HepG2 (cell line): ENCODE data around the gene TMEM256. TPM values are rescaled to one million over a fixed set of nuclear protein-coding genes. Genes with fewer than 3 reads are reported as not detected.

Experiments
- ATAC-seq: fragments of 200-7000 bp; cut with Tn5 transposase; 3 replicates; pipeline ENCODE4 v1.9.1; 2020; ENCODE audit warnings: mild to moderate bottlenecking, moderate library complexity
- BruUV-seq: library from RNA; stranded (reverse); fragments of 400-500 nt; replicated peaks from 2 replicates; lab custom pipeline; 2021; lab: Mats Ljungman, UMichigan
- CTCF ChIA-PET: fragments of 300-600 bp; formaldehyde crosslinking; extraction: SDS; loops from one replicate; lab custom pipeline; 2021; ENCODE audit warnings: low total read pairs, inconsistent platforms, low intra/inter-chr PET ratio; lab: Yijun Ruan, JAX
- POLR2A ChIA-PET: fragments of 350-600 bp; sonication (Branson Sonifier 250); formaldehyde crosslinking; loops from one replicate; lab custom pipeline; 2020; ENCODE audit warnings: antibody characterized with exemption, inconsistent platforms; lab: Yijun Ruan, JAX
- DNase-seq: peaks from one replicate; pipeline ENCODE4 v3.0.0-alpha.2; 2015; ENCODE audit warnings: low spot score
- FAIRE-seq: peaks from 3 replicates; lab custom pipeline; 2011; peaks lifted over from hg19 to GRCh38; lab: Jason Lieb, UNC
- H2AFZ ChIP-seq: one replicate; pipeline ENCODE4 v1.6.1; 2011; ENCODE audit warnings: low read length, inconsistent platforms
- H3K27ac ChIP-seq: fragments of 300-600 bp; 3 replicates; pipeline ENCODE4 v1.8.0; 2011; ENCODE audit warnings: mixed run types, mild to moderate bottlenecking, mixed read lengths, low read length, inconsistent platforms; ENCODE audit not compliant: insufficient read depth; ENCODE audit errors: extremely low read length
- H3K27me3 ChIP-seq, 2 experiments: fragments of 200-600 bp in 1 of 2; 2 replicates in 1 of 2; 3 replicates in 1 of 2; pipeline versions ENCODE4 v1.6.0 to v1.8.0; 2011; ENCODE audit warnings: low read length in 2 of 2, mild to moderate bottlenecking in 2 of 2, moderate library complexity in 2 of 2, inconsistent platforms in 1 of 2; ENCODE audit not compliant: insufficient read depth in 2 of 2, control insufficient read depth in 1 of 2
- H3K36me3 ChIP-seq, 2 experiments: fragments of 200-600 bp in 1 of 2; replicated peaks in 1 of 2; 2 replicates in 1 of 2; 3 replicates in 1 of 2; pipeline versions ENCODE4 v1.5.1 to v1.8.0; 2011; ENCODE audit warnings: low read length in 2 of 2, inconsistent platforms in 1 of 2; ENCODE audit not compliant: insufficient read depth in 2 of 2, control insufficient read depth in 1 of 2
- H3K4me1 ChIP-seq: 2 replicates; pipeline ENCODE4 v1.5.1; 2012; ENCODE audit warnings: low read length, inconsistent platforms; ENCODE audit not compliant: insufficient read depth
- H3K4me2 ChIP-seq: 2 replicates; pipeline ENCODE4 v1.6.0; 2011; ENCODE audit warnings: low read depth, low read length, inconsistent platforms
- H3K4me3 ChIP-seq, 3 experiments: fragments of 200-600 bp in 1 of 3; sonication (generic), shearing (Covaris generic) in 1 of 3; replicated peaks in 1 of 3; 2 replicates each; pipeline ENCODE4 v1.5.1; 2011 to 2016; ENCODE audit warnings: low read length in 3 of 3, inconsistent platforms in 2 of 3, low read depth in 2 of 3, mild to moderate bottlenecking in 2 of 3, control low read depth in 1 of 3, mixed read lengths in 1 of 3; ENCODE audit not compliant: insufficient read depth in 1 of 3
- H3K79me2 ChIP-seq: one replicate; pipeline ENCODE4 v1.6.1; 2011; ENCODE audit warnings: low read length, inconsistent platforms; ENCODE audit not compliant: insufficient read depth
- H3K9ac ChIP-seq: 2 replicates; pipeline ENCODE4 v1.6.0; 2011; ENCODE audit warnings: mild to moderate bottlenecking, low read depth, low read length, inconsistent platforms; ENCODE audit not compliant: insufficient read depth
- H3K9me3 ChIP-seq: 2 replicates; pipeline ENCODE4 v1.5.1; 2012; ENCODE audit warnings: mild to moderate bottlenecking, low read length
- H4K20me1 ChIP-seq: 2 replicates; pipeline ENCODE4 v1.6.0; 2011; ENCODE audit warnings: inconsistent platforms, mild to moderate bottlenecking, low read length, moderate library complexity; ENCODE audit not compliant: insufficient read depth
- KDM5A ChIP-seq: fragments of 200-600 bp; sonication (generic); IDR thresholded peaks from 2 replicates; pipeline ENCODE4 v1.7.0; 2018; ENCODE audit warnings: antibody characterized with exemption, mild to moderate bottlenecking, low read length, borderline replicate concordance
- POLR2AphosphoS2 ChIP-seq: IDR thresholded peaks from 2 replicates; pipeline ENCODE4 v1.6.1; 2011; ENCODE audit warnings: low read depth, low read length, improper control_type of control experiment
- SRSF4 ChIP-seq: fragments of 200-400 bp; formaldehyde crosslinking; IDR thresholded peaks from one replicate; pipeline ENCODE4 v1.6.1; 2018; ENCODE audit warnings: mild to moderate bottlenecking, low read depth, low read length, moderate library complexity; ENCODE audit not compliant: poor library complexity, severe bottlenecking
- ZBTB8A ChIP-seq: sonication (generic); formaldehyde crosslinking; IDR thresholded peaks from 2 replicates; pipeline ENCODE4 v1.4.0; 2020; ENCODE audit warnings: mild to moderate bottlenecking, low read depth, missing genetic modification reagents, borderline replicate concordance
- ZNF136 ChIP-seq: sonication (generic); formaldehyde crosslinking; IDR thresholded peaks from 2 replicates; pipeline ENCODE4 v1.8.1; 2022; ENCODE audit warnings: low read depth, mild to moderate bottlenecking, moderate library complexity, missing genetic modification reagents
- ZNF337 ChIP-seq: sonication (generic); formaldehyde crosslinking; IDR thresholded peaks from 2 replicates; pipeline ENCODE4 v1.5.1; 2020; ENCODE audit warnings: missing genetic modification reagents, low read depth, mild to moderate bottlenecking, borderline replicate concordance
- ZNF547 ChIP-seq: sonication (generic); formaldehyde crosslinking; IDR thresholded peaks from 2 replicates; pipeline ENCODE4 v1.5.1; 2020; ENCODE audit warnings: mild to moderate bottlenecking, missing genetic modification reagents
- ZNF619 ChIP-seq: sonication (generic); formaldehyde crosslinking; IDR thresholded peaks from 2 replicates; pipeline ENCODE4 v1.4.0; 2020; ENCODE audit warnings: mild to moderate bottlenecking, missing genetic modification reagents
- WGBS: methylation state at CpG from one replicate; pipeline ENCODE4 v1.1.6; 2017; ENCODE audit warnings: low lambda C conversion rate; 5-methylcytosine and 5-hydroxymethylcytosine counted together
- in situ Hi-C: cut with HindIII; loops from 2 replicates; pipeline ENCODE4 v1.10.0; 2017; ENCODE audit warnings: low pct_unique_long_range_greater_than_20kb; ENCODE audit not compliant: extremely low pct_ligation_motif_present
- intact Hi-C: fragments of 100-400 bp; cut with micrococcal nuclease; formaldehyde crosslinking; loops from one replicate; pipeline ENCODE4 v1.10.0; 2022; ENCODE audit not compliant: unreplicated experiment
- polyA plus RNA-seq, 8 experiments: library from polyadenylated mRNA; depleted of rRNA in 3 of 8; stranded (reverse) in 7 of 8; unstranded in 1 of 8; fragments of >200 nt; fragmentation: Illumina TruSeq in 4 of 8; extraction: Trizol in 4 of 8; gene quantifications; 2 replicates each; pipeline versions ENCODE4 v1.2.1 to v1.2.3, GENCODE V29; 2011 to 2016; ENCODE audit warnings: low read depth in 4 of 8, missing spikeins in 1 of 8, mixed read lengths in 1 of 8; ENCODE audit not compliant: insufficient read depth in 1 of 8
- total RNA-seq, 5 experiments: library from RNA; depleted of rRNA; stranded (reverse); fragments of >200 nt; fragmentation: Illumina TruSeq; extraction: Trizol; gene quantifications; 2 replicates each; pipeline ENCODE4 v1.2.3, GENCODE V29; 2016; ENCODE audit warnings: low read depth in 1 of 5
- TF ChIP-seq, protein P1 (sequence below): sonication (generic); formaldehyde crosslinking; IDR thresholded peaks from 2 replicates; pipeline ENCODE4 v1.4.0; 2020; ENCODE audit warnings: missing genetic modification reagents
- TF ChIP-seq, protein P2 (sequence below): sonication (generic); formaldehyde crosslinking; IDR thresholded peaks from 2 replicates; pipeline ENCODE4 v1.5.0; 2020; ENCODE audit warnings: missing genetic modification reagents
- TF ChIP-seq, protein P3 (sequence below): sonication (generic); formaldehyde crosslinking; IDR thresholded peaks from 2 replicates; pipeline ENCODE4 v1.5.1; 2020; ENCODE audit warnings: mild to moderate bottlenecking, missing genetic modification reagents, borderline replicate concordance
- TF ChIP-seq, protein P4 (sequence below): sonication (generic); formaldehyde crosslinking; IDR thresholded peaks from 2 replicates; pipeline ENCODE4 v1.4.0; 2020; ENCODE audit warnings: mild to moderate bottlenecking, missing genetic modification reagents

The TMEM256 gene
- total and polyA plus RNA-seq, 2 of the 13 experiments (the other 11 are each of a cell fraction or from before 2014, with no cell fraction given) = 231 to 252 TPM

DNA sequence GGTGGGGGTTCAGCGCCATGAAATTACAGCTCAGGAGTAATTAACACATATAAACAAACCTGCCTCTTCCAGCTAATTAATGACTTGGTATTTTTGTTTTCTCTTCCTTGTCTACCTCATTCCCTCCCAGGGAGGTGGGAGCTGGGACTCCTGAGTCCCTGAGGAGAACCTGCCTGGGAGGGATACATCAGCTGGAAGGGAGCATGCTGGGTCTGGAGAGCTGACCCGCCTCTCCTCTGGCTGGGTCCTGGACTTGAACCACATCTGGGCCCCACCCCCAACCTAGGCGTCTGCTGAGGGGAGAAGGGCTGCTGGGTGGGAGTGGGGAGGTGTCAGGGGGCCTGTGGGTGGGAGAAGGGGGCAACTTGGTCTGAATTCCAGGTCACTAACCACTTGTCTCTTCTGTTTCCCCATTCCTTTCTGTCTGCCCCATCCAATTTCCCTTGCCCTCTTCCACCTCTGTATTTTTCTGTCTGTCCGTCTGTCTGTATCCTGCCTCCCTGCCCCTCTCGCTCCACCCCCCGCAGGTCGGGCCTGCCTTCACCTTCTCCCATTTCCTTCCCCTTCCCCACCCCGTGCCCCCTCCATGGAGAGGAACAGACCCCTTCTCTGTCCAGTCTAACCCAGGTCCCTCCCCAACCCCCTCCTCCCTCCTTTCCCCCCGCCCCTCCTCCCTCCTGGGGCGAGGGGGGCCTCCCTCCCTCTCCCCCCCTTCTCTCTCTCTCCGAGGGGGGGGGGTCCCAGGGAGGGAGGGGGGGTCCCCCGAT is 3.8 kb upstream of the TMEM256 start, which contains the start of gene NLGN2:
Gene NLGN2, plus strand, starts transcription at position 361 of the 767 bp plus-strand sequence. CDS start 411 bp downstream, outside the sequence.
- Histone ChIP-seq H3K9ac (no peak within 1 kb of the TSS), H3K4me1 (peaks cover 16% of the 10 kb centered on the region), H3K27ac (no peak within 1 kb of the TSS), H3K9me3 (no peaks in the 10 kb centered on the region), H2AFZ (no peak within 1 kb of the TSS), H4K20me1 (no peaks in the 10 kb centered on the region), H3K27me3 (no peaks in the 10 kb centered on the region; a peak in 1 of 5 replicates), H3K36me3 (0 out of 5 replicates have a peak, but pooled peaks cover 0 to 2% of the 10 kb centered on the region in 2 experiments), H3K4me2 (no peak within 1 kb of the TSS; the same call in 1 of the 2 replicates), H3K79me2 (peaks cover 3% of the 10 kb centered on the region), H3K4me3 (no peak within 1 kb of the TSS)
- no TSS peak for BruUV-seq
- ATAC-seq = no peak
- intact Hi-C loops = no loop called here
- FAIRE-seq = no peak
- ChIA-PET CTCF (no interaction called here), POLR2A (no interaction called here)
- DNase-seq = no peak
- WGBS = 84% methylated on average over 12 of the region's 12 CpGs
- in situ Hi-C loops = no loop called here
- TF ChIP-seq, protein P1, sequence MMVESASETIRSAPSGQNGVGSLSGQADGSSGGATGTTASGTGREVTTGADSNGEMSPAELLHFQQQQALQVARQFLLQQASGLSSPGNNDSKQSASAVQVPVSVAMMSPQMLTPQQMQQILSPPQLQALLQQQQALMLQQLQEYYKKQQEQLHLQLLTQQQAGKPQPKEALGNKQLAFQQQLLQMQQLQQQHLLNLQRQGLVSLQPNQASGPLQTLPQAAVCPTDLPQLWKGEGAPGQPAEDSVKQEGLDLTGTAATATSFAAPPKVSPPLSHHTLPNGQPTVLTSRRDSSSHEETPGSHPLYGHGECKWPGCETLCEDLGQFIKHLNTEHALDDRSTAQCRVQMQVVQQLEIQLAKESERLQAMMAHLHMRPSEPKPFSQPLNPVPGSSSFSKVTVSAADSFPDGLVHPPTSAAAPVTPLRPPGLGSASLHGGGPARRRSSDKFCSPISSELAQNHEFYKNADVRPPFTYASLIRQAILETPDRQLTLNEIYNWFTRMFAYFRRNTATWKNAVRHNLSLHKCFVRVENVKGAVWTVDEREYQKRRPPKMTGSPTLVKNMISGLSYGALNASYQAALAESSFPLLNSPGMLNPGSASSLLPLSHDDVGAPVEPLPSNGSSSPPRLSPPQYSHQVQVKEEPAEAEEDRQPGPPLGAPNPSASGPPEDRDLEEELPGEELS (CRISPR knock-in tag) = no peak
- TF ChIP-seq, protein P2, sequence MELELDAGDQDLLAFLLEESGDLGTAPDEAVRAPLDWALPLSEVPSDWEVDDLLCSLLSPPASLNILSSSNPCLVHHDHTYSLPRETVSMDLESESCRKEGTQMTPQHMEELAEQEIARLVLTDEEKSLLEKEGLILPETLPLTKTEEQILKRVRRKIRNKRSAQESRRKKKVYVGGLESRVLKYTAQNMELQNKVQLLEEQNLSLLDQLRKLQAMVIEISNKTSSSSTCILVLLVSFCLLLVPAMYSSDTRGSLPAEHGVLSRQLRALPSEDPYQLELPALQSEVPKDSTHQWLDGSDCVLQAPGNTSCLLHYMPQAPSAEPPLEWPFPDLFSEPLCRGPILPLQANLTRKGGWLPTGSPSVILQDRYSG (CRISPR knock-in tag) = no peak
- TF ChIP-seq ZNF619 (CRISPR knock-in tag) (no peak), POLR2AphosphoS2 (no peak), ZNF136 (CRISPR knock-in tag) (no peak), SRSF4 (no peak), ZNF547 (CRISPR knock-in tag) (no peak), ZNF337 (CRISPR knock-in tag) (no peak), ZBTB8A (CRISPR knock-in tag) (no peak), KDM5A (no peak)
- TF ChIP-seq, protein P3, sequence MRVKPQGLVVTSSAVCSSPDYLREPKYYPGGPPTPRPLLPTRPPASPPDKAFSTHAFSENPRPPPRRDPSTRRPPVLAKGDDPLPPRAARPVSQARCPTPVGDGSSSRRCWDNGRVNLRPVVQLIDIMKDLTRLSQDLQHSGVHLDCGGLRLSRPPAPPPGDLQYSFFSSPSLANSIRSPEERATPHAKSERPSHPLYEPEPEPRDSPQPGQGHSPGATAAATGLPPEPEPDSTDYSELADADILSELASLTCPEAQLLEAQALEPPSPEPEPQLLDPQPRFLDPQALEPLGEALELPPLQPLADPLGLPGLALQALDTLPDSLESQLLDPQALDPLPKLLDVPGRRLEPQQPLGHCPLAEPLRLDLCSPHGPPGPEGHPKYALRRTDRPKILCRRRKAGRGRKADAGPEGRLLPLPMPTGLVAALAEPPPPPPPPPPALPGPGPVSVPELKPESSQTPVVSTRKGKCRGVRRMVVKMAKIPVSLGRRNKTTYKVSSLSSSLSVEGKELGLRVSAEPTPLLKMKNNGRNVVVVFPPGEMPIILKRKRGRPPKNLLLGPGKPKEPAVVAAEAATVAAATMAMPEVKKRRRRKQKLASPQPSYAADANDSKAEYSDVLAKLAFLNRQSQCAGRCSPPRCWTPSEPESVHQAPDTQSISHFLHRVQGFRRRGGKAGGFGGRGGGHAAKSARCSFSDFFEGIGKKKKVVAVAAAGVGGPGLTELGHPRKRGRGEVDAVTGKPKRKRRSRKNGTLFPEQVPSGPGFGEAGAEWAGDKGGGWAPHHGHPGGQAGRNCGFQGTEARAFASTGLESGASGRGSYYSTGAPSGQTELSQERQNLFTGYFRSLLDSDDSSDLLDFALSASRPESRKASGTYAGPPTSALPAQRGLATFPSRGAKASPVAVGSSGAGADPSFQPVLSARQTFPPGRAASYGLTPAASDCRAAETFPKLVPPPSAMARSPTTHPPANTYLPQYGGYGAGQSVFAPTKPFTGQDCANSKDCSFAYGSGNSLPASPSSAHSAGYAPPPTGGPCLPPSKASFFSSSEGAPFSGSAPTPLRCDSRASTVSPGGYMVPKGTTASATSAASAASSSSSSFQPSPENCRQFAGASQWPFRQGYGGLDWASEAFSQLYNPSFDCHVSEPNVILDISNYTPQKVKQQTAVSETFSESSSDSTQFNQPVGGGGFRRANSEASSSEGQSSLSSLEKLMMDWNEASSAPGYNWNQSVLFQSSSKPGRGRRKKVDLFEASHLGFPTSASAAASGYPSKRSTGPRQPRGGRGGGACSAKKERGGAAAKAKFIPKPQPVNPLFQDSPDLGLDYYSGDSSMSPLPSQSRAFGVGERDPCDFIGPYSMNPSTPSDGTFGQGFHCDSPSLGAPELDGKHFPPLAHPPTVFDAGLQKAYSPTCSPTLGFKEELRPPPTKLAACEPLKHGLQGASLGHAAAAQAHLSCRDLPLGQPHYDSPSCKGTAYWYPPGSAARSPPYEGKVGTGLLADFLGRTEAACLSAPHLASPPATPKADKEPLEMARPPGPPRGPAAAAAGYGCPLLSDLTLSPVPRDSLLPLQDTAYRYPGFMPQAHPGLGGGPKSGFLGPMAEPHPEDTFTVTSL (CRISPR knock-in tag) = no peak
- TF ChIP-seq, protein P4, sequence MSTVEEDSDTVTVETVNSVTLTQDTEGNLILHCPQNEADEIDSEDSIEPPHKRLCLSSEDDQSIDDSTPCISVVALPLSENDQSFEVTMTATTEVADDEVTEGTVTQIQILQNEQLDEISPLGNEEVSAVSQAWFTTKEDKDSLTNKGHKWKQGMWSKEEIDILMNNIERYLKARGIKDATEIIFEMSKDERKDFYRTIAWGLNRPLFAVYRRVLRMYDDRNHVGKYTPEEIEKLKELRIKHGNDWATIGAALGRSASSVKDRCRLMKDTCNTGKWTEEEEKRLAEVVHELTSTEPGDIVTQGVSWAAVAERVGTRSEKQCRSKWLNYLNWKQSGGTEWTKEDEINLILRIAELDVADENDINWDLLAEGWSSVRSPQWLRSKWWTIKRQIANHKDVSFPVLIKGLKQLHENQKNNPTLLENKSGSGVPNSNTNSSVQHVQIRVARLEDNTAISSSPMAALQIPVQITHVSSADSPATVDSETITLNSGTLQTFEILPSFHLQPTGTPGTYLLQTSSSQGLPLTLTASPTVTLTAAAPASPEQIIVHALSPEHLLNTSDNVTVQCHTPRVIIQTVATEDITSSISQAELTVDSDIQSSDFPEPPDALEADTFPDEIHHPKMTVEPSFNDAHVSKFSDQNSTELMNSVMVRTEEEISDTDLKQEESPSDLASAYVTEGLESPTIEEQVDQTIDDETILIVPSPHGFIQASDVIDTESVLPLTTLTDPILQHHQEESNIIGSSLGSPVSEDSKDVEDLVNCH = no peak
